Progenitor cell of endocrine pancreas (in vitro differentiated cells): ENCODE measurements around the gene TMEM170A. TPM values are rescaled to one million over a fixed set of nuclear protein-coding genes. Genes with fewer than 3 reads are reported as not detected.

ENCODE experiments used
- DNase-seq: peaks from one replicate; pipeline ENCODE4 v3.0.0; 2021; ENCODE audit warnings: low spot score; ENCODE audit not compliant: unreplicated experiment
- H3K27ac Mint-ChIP-seq: 2 replicates; pipeline ENCODE4 v1.8.0; 2021; ENCODE audit warnings: mild to moderate bottlenecking, moderate library complexity, mixed read lengths
- H3K27me3 Mint-ChIP-seq: 2 replicates; pipeline ENCODE4 v1.8.0; 2021; ENCODE audit warnings: mixed read lengths
- H3K36me3 Mint-ChIP-seq: 2 replicates; pipeline ENCODE4 v1.8.0; 2022; ENCODE audit warnings: mixed read lengths; ENCODE audit not compliant: insufficient read depth
- H3K4me1 Mint-ChIP-seq: 2 replicates; pipeline ENCODE4 v1.8.0; 2021; ENCODE audit warnings: low read depth, mixed read lengths
- H3K4me3 Mint-ChIP-seq: 2 replicates; pipeline ENCODE4 v1.8.0; 2021; ENCODE audit warnings: low read depth, mild to moderate bottlenecking, moderate library complexity, mixed read lengths
- H3K9me3 Mint-ChIP-seq: 2 replicates; pipeline ENCODE4 v1.8.0; 2021; ENCODE audit warnings: low read depth, mixed read lengths
- total RNA-seq: library from RNA; stranded (reverse); gene quantifications from 2 replicates; pipeline ENCODE4 v1.2.1, GENCODE V29; 2021
- TF ChIP-seq, protein P1 (sequence below): fragments of 200-600 bp; sonication (generic); IDR thresholded peaks from one replicate; pipeline ENCODE4 v1.5.0; 2021; ENCODE audit warnings: antibody characterized with exemption, mild to moderate bottlenecking; ENCODE audit not compliant: unreplicated experiment

The TMEM170A gene
- total RNA-seq, 1 donor from 2014 or later: 61.6 TPM

DNA sequence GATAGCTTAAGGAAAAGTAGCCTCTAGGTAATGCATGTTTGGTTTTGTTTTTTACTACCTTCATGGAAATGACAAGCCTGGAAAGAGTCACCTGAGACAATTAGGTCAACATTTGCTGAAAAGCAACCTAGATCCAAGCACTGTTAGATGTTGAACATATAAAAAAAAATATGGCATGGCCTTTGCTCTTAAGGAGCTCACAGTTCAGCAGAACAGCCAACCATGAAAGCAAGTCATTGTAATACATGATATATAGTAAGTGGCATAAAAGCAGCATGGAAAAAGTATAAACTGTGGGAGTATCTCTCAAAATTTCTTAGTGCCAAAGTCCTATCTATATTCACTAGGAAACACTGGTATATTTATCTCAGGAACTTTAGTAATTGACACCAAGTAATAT is 62.8 kb downstream of the TMEM170A start:
- Mint-ChIP-seq H3K9me3 (no peaks in the 10 kb centered on the region), H3K27ac (no peak overlapping the region), H3K4me1 (no peaks in the 10 kb centered on the region), H3K4me3 (no peak overlapping the region), H3K27me3 (no peaks in the 10 kb centered on the region), H3K36me3 (peaks cover 2% of the 10 kb centered on the region)
- TF ChIP-seq, protein P1, sequence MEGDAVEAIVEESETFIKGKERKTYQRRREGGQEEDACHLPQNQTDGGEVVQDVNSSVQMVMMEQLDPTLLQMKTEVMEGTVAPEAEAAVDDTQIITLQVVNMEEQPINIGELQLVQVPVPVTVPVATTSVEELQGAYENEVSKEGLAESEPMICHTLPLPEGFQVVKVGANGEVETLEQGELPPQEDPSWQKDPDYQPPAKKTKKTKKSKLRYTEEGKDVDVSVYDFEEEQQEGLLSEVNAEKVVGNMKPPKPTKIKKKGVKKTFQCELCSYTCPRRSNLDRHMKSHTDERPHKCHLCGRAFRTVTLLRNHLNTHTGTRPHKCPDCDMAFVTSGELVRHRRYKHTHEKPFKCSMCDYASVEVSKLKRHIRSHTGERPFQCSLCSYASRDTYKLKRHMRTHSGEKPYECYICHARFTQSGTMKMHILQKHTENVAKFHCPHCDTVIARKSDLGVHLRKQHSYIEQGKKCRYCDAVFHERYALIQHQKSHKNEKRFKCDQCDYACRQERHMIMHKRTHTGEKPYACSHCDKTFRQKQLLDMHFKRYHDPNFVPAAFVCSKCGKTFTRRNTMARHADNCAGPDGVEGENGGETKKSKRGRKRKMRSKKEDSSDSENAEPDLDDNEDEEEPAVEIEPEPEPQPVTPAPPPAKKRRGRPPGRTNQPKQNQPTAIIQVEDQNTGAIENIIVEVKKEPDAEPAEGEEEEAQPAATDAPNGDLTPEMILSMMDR: no peak
- no peak for DNase-seq

DNA sequence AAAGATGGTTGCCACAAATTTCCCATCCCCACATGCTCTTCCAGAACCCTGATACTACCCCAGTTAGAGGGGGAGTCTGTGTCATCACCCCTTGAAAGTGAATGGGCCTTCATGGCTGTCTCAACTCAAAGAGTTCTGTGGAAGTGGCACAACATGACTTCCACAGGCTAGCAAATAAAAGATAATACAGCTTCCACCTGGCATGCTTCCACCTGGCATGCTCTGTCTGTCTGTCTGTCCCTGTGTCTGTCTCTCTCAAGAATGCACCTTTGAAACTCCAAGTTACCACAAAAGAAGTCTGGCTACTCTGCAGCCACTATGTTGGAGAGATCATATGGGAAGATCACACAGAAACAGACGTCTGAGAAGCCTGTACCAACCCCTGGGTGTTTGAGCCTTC is 66.2 kb downstream of the TMEM170A start:
- DNase-seq: no peak
- Mint-ChIP-seq H3K27ac (no peak overlapping the region), H3K27me3 (no peaks in the 10 kb centered on the region), H3K9me3 (no peaks in the 10 kb centered on the region), H3K36me3 (peaks cover 7% of the 10 kb centered on the region), H3K4me1 (peaks cover 2% of the 10 kb centered on the region), H3K4me3 (no peak overlapping the region)
- TF ChIP-seq, protein P1: no peak

DNA sequence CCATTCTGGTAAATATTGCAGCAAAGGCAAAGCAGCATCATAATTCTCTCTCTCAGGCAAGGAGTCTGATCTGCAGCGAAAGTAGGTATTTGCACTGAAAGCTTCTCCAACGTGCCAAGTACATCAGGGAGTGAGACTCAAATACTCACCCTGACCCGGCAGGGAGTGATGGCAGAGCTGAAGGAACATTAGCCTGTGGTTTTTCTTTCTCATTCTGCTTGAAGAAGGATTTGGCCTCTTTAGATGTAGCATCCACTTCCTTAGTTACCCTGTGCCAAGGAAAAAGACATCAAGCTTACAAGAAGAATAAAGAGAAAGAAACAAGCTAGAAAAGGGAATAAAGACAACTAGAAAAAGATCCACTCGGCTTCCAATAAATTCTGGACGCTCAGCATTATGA is 69.5 kb downstream of the TMEM170A start:
- H3K9me3 Mint-ChIP-seq: no peaks in the 10 kb centered on the region
- H3K36me3 Mint-ChIP-seq: peaks cover 9% of the 10 kb centered on the region
- peaks cover 2% of the 10 kb centered on the region for H3K4me1 Mint-ChIP-seq
- H3K27ac Mint-ChIP-seq: no peak overlapping the region
- H3K4me3 Mint-ChIP-seq: no peak overlapping the region
- no peaks in the 10 kb centered on the region for H3K27me3 Mint-ChIP-seq
- DNase-seq: no peak
- TF ChIP-seq, protein P1: no peak

Other genes with a start within 250 kb of the TMEM170A start
- not detected in 2 replicates for gene CTRB1, start 245.7 kb downstream of the TMEM170A start, total RNA-seq
- 74.8 and 75.1 TPM in 2 replicates for gene BCAR1, start 213.1 kb downstream of the TMEM170A start, total RNA-seq
- 91.5 and 94.6 TPM in 2 replicates for gene CFDP1, start 31.2 kb downstream of the TMEM170A start, total RNA-seq
- 7.7 and 8.4 TPM in 2 replicates for gene CHST6, start 30.8 kb upstream of the TMEM170A start, total RNA-seq
- gene CHST5, start 71.4 kb upstream of the TMEM170A start, total RNA-seq: 0.24 and 0.93 TPM in 2 replicates
- gene TMEM231, start 91.6 kb upstream of the TMEM170A start, total RNA-seq: 10.8 and 13.1 TPM in 2 replicates
- gene GABARAPL2, start 101.7 kb upstream of the TMEM170A start, total RNA-seq: 75.0 and 79.0 TPM in 2 replicates
- gene ADAT1, start 158.6 kb upstream of the TMEM170A start, total RNA-seq: 61.2 and 65.8 TPM in 2 replicates
- 126 and 127 TPM in 2 replicates for gene KARS1, start 183.0 kb upstream of the TMEM170A start, total RNA-seq
- 42.1 and 43.0 TPM in 2 replicates for gene TERF2IP, start 183.1 kb upstream of the TMEM170A start, total RNA-seq
- gene CPHXL2, start 212.3 kb upstream of the TMEM170A start, total RNA-seq: not detected in 2 replicates
- not detected in 2 replicates for gene DUXB, start 236.8 kb upstream of the TMEM170A start, total RNA-seq